Kasumi-1 (cell line): Measurements from ENCODE around the gene RAD51.

Experiments
- DNase-seq, 2 experiments: peaks; one replicate each; lab custom pipeline; 2025; lab: John Stamatoyannopoulos, UW

Gene RAD51

DNA sequence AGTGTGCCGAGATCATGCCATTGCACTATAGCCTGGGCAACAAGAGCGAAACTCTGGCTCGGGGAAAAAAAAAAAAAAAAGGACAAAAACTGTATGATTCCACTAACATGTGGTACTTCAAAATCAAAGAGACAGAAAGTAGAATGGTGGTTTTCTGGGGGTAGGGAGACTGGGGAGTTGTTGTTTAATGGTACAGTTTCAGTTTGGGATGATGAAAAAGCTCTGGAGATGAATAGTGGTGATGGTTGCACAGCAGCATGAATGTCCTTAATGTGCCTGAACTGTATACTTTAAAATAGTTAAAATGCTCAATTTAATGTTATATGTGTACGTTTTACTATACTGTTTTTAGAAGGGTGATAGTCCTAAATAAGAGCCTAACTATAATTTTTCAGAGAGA, 27.4 kb downstream of the RAD51 start:
- no peak for DNase-seq

DNA sequence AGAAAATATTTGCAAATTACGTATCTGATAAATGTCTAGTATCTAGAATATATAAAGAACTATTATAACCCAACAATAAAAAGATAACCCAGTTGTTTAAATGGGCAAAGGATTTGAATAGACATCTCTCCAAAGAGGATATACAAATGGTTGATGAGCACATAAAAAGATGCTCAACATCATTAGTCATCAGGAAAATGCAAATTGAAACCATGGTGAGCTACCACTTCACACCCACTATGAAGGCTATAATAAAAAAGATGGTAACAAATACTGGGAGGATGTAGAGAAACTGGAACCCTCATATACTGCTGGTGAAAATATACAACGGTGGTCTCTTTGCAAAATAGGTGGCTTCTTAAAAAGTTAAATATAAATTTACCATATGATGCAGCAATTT, 28.0 kb downstream of the RAD51 start:
- no peak for DNase-seq

DNA sequence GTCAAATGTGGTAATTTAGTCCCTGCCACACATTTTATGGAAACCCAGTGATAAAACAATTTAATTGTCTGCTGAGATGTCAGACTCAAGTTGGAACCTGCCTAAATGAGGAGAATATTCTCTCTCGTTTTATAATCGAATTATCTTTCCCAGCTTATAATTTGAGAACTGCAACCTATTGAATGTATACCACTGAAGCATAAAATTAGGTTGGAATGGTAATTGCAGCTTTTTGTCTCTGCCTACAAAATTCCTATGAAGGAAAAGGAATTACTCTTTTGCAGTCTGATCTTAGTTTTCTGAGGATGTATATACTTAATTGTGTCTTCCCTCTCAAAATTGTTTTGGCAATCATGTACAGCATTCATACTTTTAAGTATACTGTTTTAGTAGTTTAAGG, 28.9 kb downstream of the RAD51 start:
- DNase-seq: no peak

DNA sequence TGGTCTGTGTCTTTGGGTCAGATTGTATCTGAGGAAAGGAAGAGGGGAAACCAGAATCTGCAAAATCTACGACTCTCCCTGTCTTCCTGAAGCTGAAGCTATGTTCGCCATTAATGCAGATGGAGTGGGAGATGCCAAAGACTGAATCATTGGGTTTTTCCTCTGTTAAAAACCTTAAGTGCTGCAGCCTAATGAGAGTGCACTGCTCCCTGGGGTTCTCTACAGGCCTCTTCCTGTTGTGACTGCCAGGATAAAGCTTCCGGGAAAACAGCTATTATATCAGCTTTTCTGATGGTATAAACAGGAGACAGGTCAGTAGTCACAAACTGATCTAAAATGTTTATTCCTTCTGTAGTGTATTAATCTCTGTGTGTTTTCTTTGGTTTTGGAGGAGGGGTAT, 36.1 kb downstream of the RAD51 start:
- DNase-seq: no peak

DNA sequence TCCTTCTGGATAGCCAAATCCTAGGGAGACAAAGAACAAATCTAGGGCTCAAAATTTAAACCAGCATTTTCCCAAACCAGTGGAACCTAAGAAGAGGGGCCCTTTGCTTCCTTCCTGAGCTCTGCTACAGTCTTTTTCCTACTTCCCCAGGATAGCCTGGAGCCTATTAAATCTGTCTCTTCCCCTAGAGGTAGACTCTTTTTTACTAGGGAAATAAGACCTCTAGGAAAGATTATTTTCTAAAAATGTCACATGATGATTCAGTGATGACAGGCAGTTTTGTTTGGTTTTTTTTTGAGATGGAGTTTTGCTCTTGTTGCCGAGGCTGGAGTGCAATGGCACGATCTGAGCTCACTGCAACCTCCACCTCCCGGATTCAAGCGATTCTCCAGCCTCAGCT, 41.6 kb downstream of the RAD51 start:
- no peak for DNase-seq

DNA sequence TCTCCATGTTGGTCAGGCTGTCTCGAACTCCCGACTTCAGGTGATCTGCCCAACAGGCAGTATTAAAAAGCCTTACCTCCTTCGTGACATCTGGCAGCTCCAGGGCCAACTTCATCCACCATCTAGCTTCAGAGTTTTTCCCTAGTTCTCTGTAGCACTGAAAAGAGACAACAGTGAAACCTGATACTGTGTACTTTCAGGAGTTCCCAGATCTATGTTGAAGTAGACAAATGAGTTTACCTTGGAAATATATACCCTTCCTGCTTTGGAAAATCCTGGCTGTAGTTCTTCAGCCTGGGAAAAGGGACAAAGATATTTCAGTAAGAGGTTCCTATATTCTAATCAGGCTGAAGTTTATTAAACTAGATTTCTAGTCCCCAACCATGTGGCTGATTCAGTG, 42.1 kb downstream of the RAD51 start:
- no peak for DNase-seq

DNA sequence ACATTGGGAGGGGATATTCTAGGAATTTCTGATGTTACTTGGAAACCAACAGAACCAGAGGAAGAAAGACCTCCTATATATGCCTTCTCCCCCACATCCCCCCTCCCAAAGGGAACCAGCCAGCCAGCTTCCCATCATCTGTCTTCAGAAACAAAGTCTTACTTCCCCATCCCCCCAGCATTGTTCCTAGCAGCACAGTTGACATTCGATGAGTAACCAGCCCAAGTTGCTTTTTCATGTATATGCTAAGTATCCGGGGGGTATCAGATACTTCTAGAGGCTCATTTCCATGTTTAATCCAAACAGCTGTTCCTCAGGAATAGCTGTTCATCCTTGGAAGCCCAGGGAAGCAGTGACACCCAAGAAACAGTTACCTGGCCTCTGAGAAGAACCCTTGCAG, 44.1 kb downstream of the RAD51 start:
- DNase-seq: no peak

DNA sequence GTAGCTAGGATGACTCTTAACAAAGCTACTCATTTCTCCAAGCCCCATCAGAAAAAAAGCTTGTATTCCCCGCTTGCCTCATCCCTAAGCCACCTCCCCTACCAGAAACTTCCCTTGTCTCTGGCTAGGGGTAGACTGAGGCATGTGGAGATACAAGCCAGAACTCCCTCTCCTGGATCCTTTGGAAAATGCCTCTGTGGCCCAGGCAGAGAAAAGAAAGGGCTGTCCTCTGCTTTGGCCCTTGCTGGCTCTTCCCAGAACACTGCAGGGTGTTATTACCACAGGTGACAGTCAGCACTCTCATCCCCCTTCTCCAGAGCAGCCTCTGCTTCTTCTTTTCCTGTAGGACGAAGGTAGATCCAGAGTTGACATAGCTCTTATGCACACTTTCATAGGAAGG, 44.9 kb downstream of the RAD51 start:
- no peak for DNase-seq

DNA sequence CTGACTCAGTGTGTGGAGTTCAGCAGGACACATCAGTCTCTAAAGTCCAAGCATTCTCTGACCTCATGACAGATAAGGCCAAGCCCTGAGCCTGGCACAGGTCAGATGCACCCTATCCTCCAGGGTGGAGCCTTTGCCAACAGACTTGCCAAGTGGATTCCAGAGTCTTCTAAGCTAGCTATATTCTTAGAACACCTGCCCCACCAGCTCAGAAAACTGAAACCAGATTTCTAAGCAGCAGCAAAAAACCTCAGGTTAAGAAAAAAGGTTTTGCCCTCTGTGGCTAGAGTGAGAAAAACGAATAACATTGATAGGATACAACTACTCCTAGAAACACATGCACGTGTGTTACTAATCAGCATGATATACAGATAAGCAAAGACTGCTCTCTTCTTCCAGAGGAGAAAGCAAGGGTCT, 48.5 kb downstream of the RAD51 start:
- DNase-seq: no peak

DNA sequence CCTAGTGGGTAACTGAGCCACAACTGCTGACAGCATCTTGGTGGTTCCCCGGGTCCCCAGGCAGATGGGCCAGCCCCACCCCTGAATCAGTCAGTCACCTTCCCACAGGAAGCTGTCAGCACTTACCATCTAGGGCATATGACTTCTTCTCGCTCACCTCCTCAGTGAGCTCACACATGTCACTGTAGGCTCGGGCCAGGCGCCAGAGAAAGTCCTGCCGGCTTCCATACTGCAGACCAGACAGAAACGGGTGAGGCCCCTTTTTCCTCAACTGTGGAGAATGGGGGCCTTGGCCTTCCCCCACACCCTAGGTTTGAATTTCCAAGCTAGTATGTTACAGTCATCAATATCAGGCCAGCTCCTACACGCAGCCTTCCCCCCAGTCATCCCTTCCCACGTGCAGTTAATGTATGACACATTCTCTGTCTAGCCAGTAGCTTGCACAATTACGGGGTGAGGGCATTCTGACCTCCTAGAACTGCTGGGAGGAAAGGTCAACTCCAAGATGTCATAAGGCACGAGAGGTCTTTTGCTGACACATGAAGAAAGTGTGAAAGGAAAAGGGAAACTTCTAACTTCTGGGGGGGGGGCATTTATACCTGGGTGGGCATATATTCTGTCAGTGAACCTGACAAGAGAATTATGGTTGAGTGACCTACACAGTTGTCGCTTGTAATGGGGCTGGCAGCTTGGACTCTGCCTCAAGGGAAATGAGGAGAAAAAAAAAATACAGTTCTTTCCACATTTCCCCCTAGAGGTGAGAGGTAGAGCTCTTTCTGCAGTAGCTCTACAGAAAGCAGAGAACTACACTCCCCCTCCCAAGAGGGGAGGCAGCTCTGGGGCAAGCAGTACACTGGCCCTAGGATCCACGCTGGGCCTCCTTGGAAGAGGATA, 49.2 kb downstream of the RAD51 start:
- DNase-seq: no peak

DNA sequence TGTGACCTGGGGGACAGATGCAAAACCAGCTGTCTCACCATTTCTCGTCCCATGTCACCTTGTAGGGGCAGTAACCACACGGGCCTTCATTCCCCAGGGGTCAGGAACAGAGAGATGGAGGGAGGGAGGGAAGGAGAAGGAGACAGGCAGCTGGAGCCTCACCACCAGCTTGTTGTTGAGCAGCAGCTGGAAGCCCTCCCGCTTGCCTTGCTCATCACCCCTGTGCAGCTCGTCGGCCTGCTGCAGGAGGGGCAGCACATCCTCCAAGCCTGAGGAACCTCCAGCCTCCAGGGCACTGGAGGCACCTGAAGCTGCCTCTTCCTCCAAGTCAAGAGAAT, 49.8 kb downstream of the RAD51 start:
- no peak for DNase-seq

DNA sequence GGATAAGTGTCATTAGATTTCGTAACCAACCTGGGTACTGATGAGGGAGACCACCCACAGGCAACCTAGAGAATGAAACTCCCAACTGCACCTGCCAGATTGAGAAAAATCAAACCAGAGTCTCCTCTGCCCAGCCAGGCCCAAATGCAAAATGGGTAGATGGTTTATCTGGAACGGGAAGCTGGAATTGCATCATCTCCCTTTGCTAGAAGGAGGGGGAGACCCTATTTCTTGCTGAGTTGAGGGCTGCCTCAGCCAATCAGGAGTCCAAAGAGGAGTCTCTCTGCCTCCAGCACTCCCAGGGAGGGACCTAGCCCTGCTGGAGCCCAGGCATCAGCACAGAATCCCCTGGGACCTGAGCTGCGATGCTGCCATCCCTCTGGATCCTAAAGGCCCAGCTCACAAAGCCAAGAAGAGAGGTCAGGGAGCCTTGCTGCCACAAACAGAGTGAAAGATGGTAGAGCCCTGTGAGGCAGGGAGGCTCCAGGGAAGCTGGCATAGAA, 52.0 kb downstream of the RAD51 start:
- DNase-seq: no peak

DNA sequence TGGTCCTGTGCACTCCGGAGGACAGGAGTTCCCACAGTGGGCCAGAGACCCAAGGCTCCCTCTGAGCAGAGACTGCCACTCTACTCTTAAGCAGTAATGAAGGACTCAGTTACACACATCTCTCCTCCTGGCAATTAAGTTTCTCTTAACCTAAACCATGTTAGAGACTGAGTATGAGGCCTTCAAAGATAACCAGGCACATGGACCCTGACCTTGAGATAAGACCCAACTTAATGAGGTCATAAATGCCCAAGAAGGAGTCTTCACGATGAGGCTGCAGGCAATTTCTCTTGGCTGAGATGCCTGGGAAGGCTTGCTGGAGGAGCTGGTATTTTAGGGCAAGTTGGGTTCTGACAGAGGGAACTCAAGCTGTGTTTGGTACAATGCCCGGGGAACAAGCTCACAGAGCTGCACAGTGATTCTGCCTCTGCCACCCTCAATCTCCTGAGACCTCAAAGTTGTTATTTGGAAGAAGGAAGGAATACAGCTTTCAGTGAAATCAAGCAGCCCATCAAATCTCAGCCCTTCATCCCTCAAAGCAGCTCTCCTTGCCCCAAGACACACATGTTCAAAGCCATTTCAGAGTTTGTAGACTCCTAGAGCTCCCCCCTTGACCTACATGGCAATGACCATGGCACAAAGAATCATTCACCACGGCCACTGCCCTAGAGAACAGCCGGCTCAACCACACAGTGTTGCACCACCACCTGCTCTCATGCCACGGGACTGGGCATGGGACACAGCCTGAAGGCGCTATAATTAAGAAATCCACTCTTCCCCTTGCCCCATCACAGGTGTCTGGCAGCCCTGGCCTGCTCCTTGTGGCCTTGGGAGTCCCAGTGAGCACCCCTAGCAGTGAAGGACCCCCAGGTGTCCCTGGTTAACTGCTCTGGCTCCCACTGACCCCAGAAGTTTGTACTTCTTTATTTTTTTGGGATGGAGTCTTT, 53.0 kb downstream of the RAD51 start:
- no peak for DNase-seq

DNA sequence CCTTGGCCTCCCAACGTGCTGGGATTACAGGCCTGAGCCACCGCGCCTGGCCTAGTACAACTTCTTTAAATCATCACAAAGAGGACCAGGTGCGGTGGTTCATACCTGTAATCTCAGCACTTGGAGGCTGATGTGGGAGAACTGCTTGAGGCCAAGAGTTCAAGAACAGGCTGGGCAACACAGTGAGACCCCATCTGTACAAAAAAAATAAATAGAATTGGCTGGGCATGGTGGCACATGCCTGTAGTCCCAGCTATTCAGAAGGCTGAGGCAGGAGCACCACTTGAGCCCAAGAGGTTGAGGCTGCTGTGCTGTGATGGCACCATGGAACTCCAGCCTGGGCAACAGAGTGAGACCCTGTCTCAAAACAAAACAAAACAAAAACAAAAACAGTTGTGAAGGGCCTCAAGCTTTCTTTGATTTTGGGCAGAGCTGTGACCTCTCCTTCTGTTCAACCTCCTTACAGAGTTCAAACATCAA, 54.2 kb downstream of the RAD51 start:
- no peak for DNase-seq

DNA sequence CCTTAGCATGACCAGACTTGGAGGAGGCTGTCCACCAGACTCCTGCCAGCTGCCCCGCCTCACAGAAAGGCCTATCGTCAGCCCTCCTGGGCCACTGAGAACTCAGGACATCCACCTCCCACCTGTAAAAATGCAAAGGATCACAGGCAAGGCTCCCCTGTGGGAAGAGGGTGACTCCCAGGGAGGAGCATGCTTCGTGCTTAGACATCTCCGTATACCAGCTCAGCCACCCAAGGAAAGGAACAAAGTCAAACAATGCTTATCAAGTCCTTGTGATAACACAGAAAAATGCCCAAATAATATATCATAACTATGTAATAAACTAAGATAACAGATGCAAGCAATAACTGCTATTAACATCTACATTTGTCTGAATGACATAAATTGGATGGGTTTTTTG, 55.9 kb downstream of the RAD51 start:
- no peak for DNase-seq

DNA sequence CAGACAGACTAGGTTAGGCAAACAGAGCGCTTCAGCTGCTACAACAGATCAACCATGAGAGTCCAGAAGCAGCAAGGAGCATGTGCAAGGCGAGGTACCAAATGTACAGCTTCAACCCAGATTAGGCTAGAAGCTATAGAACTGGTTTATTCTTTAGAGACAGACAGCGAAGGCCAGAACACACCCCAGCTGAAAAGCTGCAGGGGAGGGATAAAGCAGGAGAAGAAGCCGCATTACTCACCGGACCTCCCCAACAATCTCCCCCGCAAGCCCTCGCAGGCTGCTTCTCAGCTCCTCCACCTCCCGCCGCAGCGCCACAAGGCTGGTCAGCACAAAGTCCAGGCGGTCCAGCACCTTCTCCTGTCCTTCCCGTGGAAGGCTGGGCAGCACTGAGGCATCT, 56.8 kb downstream of the RAD51 start:
- DNase-seq: no peak

DNA sequence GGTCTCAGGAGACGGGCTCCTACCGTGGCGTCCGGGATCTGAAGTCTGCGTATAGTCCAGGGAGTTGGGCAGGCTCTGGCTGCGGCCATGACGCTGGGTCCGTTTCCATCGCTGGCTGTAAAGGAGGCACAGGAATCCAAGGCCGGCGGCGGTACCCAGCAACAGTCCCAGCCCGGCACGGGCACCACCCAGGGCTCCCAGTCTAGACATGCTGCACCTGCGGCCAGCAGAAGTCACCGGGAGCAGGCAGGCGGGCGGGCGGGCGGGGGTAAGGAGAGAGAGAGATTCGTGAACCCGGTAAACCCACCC, 59.6 kb downstream of the RAD51 start:
- DNase-seq: no peak

DNA sequence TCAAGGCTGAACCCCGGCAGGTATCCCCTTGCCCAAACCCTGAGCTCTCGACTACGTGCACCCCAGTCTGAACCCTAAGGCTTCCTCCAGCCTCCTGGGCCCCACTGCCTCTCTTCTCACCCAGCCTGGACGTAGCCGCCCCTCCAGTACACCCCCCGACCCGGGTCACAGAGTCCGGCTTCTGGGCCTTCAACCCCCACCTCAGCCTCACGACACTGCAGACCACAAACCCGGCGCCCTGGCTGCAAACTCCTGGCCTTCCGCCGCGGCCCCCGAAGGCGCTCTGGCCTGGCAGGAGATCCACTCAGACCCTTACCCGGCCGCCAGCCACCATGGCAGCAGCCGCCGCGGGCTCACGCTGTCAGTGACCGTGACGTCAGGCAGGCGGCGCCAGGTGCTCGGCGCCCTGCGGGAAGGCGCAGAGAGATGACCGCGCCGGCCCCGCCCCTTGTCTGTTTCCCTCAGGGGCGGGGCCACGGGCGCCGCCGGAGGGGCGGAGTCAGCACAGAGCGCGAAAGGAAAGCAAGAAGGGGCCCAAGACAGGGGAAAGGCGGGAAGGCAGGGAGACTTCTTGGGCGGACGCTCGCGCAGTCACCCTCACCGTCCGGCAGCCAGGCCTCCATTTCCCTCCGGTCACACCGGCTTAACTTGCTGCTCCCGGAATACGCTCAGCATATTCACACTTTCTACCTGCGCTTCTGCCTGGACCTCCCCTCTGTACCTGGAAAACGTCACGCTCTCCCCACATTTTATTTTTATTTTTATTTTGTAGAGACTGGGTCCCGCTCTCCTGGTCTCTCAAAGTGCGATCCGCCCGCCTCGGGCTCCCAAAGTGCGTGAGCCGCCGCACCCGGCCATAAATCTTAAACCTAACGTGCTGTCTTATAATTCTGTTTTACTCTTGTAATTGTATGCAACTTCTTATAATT, 60.2 kb downstream of the RAD51 start, which contains the start of gene RMDN3:
TSS of gene RMDN3 (minus strand) at position 372 of the 929 bp plus-strand sequence. CDS start 471 bp downstream, outside the sequence.
- DNase-seq: peak; percentile 68 to 75

DNA sequence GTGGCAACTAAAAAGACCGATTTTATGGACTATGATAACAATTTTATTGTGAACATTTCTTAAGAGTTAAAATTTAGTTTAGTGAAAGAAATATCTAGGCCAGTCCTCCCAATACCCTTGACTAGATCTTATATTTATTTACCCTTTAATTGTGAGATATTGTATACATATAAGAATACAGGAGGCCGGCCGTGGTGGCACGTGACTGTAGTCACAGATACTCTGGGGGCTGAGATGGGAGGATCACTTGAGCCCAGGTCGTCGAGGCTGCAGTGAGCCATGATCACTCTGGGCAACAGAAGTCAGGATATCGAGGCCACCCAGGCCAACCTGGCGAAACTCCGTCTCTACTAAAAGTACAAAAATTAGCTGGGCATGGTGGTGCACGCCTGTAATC, 60.8 kb downstream of the RAD51 start:
- DNase-seq: no peak

DNA sequence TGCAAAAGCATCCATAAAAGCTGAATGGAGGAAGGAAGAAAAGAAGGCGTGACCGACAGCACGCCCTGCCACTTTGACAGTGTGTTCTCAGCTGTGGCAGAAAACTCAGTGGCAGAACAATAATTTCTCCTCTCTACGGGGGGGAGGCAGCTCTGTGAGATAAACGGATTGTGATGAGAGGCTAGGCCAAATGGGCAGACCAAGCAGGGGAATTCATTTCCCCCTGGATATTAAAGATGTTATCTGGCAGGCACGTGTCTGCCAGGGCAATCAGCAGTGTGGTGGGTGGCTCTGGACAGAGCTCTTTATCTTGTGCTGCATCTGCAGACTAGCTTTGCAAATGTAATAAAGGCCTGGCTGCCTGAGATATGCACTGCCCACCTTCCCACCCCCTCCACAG, 62.0 kb downstream of the RAD51 start:
- DNase-seq: no peak

DNA sequence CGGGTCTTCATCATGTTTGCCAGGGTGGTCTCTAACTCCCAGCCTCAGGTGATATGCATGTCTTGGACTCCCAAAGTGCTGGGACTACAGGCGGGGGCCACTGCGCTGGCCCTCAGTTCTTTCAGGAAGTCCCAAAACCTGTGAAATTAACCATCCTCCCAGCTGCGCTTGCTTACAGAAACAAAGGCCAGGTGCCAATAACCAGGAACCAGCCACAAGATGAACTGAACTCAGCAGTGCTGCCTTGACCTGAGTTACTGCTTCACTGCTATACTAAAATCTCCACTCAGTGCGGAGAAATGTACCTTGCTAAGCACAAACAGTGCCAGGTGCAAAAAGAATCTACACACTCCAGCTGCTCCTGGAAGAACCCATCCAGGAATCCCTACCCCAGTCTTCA, 65.0 kb downstream of the RAD51 start:
- DNase-seq: no peak
